Measurements from ENCODE around the gene B4GALT1.

The B4GALT1 gene

GRCh38 chr9:33123407-33124031 is 43.6 kb downstream of the B4GALT1 start:
- no peak for DNase-seq (ENCODE audit: low spot score)

DNA sequence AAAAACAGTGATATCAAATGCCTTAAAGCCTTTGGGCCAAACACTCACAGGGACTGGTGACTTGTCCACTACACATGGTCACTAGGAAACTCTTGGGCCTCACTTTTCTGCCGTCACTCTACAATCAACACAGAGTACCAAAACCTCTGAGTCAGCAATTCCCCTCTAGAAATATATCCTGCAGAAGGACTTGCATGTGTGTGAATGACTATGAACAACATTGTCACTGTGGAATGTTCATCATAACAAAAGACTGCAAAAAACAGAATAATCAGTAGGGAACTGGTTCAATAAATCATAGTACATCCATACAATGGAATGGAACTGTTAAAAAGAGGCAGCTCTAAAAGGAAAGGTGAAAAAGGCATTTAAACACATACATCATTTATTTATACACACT is 46.5 kb downstream of the B4GALT1 start:
- DNase-seq (ENCODE audit: low spot score) = no peak

- DNase-seq (ENCODE audit: low spot score) = no peak
Measured at GRCh38 chr9:33117796-33118195, 49.3 kb downstream of the B4GALT1 start.

DNA sequence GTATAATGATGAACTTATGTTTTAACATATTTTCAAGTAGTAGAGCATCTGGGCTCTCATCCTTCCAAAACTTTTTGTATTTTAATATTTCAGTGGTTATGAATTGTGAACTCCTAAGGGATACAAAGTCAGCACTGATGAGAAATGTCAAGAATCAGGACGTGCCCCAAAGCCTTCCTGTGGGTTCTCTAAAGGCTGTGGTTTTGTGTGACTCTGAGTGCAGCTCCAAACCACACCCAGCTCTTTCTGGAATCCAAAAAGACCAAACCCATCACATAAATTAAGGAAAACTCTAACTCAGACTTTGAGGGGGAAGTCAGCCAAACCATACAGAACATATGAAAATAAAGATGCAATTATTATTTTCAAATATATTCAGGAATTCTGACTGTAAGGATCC is 49.8 kb downstream of the B4GALT1 start:
- DNase-seq (ENCODE audit: low spot score) = no peak

- no peak for DNase-seq (ENCODE audit: low spot score)
Measured at GRCh38 chr9:33116860-33117259, 50.3 kb downstream of the B4GALT1 start.

- no peak for DNase-seq (ENCODE audit: low spot score)
Measured at GRCh38 chr9:33114746-33115145, 52.4 kb downstream of the B4GALT1 start.

- DNase-seq (ENCODE audit: low spot score) = no peak
Measured at GRCh38 chr9:33113799-33114547, 53.2 kb downstream of the B4GALT1 start.

- no peak for DNase-seq (ENCODE audit: low spot score)
Measured at GRCh38 chr9:33112094-33112493, 55.0 kb downstream of the B4GALT1 start.

DNA sequence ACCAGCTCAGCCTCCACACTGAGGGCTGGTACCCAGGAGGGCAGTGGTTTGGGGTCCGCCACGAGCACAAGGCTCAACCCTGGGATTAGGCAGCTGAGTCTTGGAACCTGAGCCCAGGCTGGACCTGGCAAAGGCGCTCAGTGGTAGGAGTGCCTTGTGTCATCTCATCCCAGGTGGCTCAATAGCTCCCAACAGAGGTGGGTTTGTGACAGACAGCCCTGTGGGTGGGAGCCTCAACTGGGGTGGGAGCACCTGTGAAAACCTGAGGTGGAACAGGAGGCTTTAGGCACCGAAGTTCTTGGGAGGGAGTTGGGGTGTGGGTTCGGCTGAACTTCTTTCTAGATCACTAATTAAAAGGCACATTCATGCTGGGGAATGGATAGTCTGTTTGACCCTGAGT is 55.5 kb downstream of the B4GALT1 start:
- DNase-seq (ENCODE audit: low spot score) = no peak

GRCh38 chr9:33110686-33111085 is 56.5 kb downstream of the B4GALT1 start:
- DNase-seq (ENCODE audit: low spot score) = no peak

DNA sequence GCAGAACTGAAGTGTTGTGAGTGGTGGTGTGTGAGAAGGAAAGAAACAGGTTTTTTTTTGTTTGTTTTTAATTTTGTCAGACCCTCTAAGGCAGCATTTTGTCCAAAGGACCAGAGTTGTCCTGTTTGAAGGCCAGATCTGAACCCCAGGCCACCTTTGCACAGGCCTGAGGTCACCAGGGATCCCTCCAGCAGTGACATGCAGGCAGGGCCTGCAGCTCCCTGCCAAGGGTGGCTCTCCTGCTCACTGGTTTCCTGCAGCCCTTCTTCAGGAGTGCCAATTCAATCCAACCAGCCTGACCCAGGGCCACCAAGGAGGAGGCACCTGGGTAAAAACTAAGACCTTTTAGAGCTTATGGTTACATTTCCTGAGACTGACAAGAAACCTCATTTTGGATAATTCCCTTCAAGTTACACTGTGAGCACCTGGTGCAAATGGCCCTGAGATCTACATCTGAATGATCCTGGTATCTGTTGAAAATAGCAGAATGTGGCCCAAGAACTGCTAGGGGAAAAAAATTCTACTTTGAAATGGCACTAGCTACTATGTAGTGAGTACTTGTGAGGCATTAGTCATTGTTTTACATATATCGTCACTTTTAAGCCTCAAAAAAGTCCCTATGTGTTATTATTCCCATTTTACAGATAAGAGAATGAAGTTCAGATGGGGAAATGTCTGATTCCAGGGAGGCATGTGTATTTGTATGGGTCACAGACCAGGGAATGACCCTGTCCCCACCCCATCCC is 57.1 kb downstream of the B4GALT1 start:
- DNase-seq (ENCODE audit: low spot score) = no peak

GRCh38 chr9:33109097-33109496 is 58.0 kb downstream of the B4GALT1 start:
- DNase-seq (ENCODE audit: low spot score) = no peak

DNA sequence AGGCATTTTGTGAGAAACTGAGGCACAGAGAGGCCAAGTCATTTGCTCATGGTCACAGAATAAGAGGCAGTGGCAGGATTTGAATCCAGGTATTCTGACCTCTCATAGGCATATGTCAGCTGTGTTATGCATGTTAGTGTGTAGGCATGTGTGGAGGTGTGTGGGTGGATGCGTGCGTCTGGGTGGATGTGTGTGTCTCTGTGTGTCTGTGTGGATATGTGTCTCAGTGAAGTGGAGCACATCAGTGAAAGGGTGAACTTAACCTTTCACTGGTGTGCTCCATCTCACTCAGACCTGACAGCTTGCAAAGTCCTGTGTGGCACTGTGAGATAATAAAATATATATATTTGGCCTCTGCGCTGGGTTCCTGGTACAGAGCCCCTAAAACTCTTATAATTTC is 58.7 kb downstream of the B4GALT1 start:
- DNase-seq (ENCODE audit: low spot score) = no peak

DNA sequence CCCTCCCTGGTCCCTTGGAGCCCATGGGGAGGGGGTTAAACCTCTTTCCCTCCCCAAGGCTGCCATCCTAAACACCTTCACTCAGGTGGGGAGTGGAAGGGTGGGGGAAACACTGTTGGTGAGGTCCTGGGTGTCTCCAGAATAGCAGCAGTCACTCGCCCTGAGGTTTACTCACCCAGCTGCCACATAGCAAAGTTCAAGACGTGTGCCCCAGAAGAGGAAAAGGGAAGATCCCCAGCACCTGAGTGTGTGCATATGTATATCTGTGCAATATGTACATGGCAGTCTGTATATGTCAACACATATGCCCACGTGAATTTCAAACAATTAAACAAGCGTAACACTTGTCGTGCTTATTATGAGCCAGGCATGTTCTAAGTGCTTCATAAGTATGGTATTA is 59.4 kb downstream of the B4GALT1 start:
- DNase-seq (ENCODE audit: low spot score) = no peak

DNA sequence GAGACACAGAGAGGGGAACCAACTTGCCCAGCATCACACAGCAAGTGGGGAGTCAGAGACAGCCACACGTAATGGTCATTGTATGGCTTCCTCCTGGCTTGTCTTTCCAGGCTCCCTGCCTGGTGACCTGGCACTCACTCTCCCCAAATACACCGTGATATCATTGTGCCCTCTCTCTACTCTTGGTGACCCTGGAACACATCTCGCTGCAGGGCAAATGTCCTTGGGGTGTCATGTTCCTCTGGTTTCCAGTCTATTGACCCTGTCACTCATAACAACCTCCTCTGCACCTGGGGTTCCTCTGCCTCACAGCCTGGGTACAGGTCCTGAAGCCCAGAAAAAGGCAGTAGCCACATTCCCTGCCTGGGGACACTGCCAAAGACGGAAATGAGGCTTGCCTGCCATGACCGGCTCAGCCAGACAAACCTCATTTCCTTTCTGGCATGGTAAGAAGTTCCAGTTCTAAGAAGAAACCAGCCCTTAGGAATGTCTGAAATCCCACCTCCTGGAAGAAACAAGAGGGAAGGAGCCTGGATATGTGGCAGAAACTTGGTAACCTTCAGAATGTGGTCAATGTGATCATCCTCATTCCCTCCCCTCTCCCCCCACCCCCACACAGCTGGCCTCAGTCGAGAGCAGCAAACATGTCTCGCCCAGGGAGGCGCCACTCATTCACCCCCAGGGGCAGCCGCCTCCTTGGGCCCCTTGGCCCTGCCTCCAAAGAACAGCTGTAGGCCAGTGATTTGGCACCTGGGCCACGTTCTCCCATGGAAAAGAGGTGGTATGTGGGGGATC is 60.1 kb downstream of the B4GALT1 start:
- no peak for DNase-seq (ENCODE audit: low spot score)

DNA sequence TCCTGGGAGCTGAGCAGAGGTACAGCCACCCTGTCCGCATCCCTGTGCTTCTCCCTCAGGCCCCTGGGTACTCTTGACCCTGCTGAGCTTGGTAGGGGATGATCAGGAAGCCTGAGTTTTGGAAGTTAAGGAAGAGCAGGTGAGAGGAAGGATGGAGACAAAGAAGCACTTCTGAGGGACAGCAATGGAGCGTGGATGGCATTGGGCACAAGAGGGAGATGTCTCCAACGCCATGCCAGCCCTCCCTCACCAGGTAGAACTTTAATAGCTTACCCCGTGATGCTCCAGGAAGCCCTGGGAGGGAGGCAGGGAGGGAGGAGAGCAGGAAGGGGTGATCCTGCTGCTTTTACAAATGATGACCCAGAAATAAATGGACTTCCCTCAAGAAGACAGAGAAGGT is 60.8 kb downstream of the B4GALT1 start:
- no peak for DNase-seq (ENCODE audit: low spot score)

DNA sequence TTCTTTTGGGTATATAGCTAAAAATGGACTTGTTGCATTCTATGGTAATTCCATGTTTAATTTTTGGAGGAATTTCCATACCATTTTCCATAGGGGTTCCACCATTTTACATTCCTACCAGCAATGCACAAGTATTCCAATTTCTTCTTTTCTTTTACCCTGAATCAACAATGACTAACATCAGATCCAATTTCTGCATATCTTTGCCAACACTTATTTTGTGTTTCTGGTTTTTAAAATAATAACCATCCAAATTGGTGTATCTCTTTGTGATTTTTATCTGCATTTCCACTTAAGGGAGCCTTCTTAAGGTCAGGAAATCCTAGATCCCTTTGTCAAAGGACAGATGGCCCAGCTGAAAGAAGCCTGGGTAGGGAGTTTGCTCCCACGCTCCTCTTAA is 61.2 kb downstream of the B4GALT1 start:
- no peak for DNase-seq (ENCODE audit: low spot score)

GRCh38 chr9:33105504-33105903 is 61.6 kb downstream of the B4GALT1 start:
- no peak for DNase-seq (ENCODE audit: low spot score)

- no peak for DNase-seq (ENCODE audit: low spot score)
Measured at GRCh38 chr9:33104401-33104800, 62.7 kb downstream of the B4GALT1 start.

GRCh38 chr9:33103501-33104281 is 63.4 kb downstream of the B4GALT1 start:
- no peak for DNase-seq (ENCODE audit: low spot score)

GRCh38 chr9:33102551-33103210 is 64.5 kb downstream of the B4GALT1 start:
- no peak for DNase-seq (ENCODE audit: low spot score)
